SK-N-SH treated with all-trans-retinoic acid at 6 μM for 48 hours (cell line): ENCODE results near the gene PCBP1.

Source experiments
- ATAC-seq: fragments of 200-7000 bp; cut with Tn5 transposase; 3 replicates; pipeline ENCODE4 v1.9.1; 2020; ENCODE audit warnings: mild to moderate bottlenecking, moderate library complexity
- BACH2 ChIP-seq: fragments of 250-450 bp; sonication (Bioruptor Pico); IDR thresholded peaks from 2 replicates; pipeline ENCODE4 v1.9.0; 2021; ENCODE audit warnings: mild to moderate bottlenecking, borderline replicate concordance
- CREB5 ChIP-seq: fragments of 250-450 bp; sonication (Bioruptor Pico); IDR thresholded peaks from 2 replicates; pipeline ENCODE4 v1.5.1; 2020; ENCODE audit warnings: low read depth, mild to moderate bottlenecking, moderate library complexity
- CSDC2 ChIP-seq: fragments of 250-450 bp; sonication (Bioruptor Pico); IDR thresholded peaks from 2 replicates; pipeline ENCODE4 v1.5.0; 2020; ENCODE audit warnings: mild to moderate bottlenecking, moderate library complexity
- CSRNP3 ChIP-seq: fragments of 250-450 bp; sonication (Bioruptor Pico); IDR thresholded peaks from 2 replicates; pipeline ENCODE4 v1.5.1; 2021; ENCODE audit warnings: mild to moderate bottlenecking, moderate library complexity
- GLIS3 ChIP-seq: fragments of 250-450 bp; sonication (Bioruptor Pico); IDR thresholded peaks from 2 replicates; pipeline ENCODE4 v1.5.0; 2020; ENCODE audit warnings: mild to moderate bottlenecking, moderate library complexity
- ISL1 ChIP-seq: fragments of 250-450 bp; sonication (Bioruptor Pico); IDR thresholded peaks from 2 replicates; pipeline ENCODE4 v2.1.2; 2022; ENCODE audit warnings: mild to moderate bottlenecking, moderate library complexity
- OSR1 ChIP-seq: fragments of 250-450 bp; sonication (Bioruptor Pico); IDR thresholded peaks from 2 replicates; pipeline ENCODE4 v1.8.0; 2022; ENCODE audit warnings: moderate library complexity, mild to moderate bottlenecking, inconsistent platforms
- PATZ1 ChIP-seq: fragments of 250-450 bp; sonication (Bioruptor Pico); IDR thresholded peaks from 2 replicates; pipeline ENCODE4 v1.8.0; 2020; ENCODE audit warnings: mild to moderate bottlenecking, moderate library complexity, borderline replicate concordance
- POU6F1 ChIP-seq: fragments of 250-450 bp; sonication (Bioruptor Pico); IDR thresholded peaks from 2 replicates; pipeline ENCODE4 v1.8.0; 2021; ENCODE audit warnings: low read depth, mild to moderate bottlenecking, moderate library complexity, borderline replicate concordance
- PPARA ChIP-seq: fragments of 250-450 bp; sonication (Bioruptor Pico); IDR thresholded peaks from 2 replicates; pipeline ENCODE4 v1.5.0; 2020; ENCODE audit warnings: mild to moderate bottlenecking, borderline replicate concordance
- RARB ChIP-seq: fragments of 250-450 bp; sonication (Bioruptor Pico); IDR thresholded peaks from 2 replicates; pipeline ENCODE4 v1.8.0; 2021; ENCODE audit warnings: mild to moderate bottlenecking, moderate library complexity
- SNAI2 ChIP-seq: fragments of 250-450 bp; sonication (Bioruptor Pico); IDR thresholded peaks from 2 replicates; pipeline ENCODE4 v1.5.0; 2020; ENCODE audit warnings: mild to moderate bottlenecking, moderate library complexity
- TCF4 ChIP-seq: fragments of 250-450 bp; sonication (Bioruptor Pico); IDR thresholded peaks from 2 replicates; pipeline ENCODE4 v1.8.0; 2021; ENCODE audit warnings: mild to moderate bottlenecking, moderate library complexity, borderline replicate concordance
- TSHZ2 ChIP-seq: fragments of 250-450 bp; sonication (Bioruptor Pico); IDR thresholded peaks from 2 replicates; pipeline ENCODE4 v1.5.0; 2020; ENCODE audit warnings: mild to moderate bottlenecking, moderate library complexity
- ZFP3 ChIP-seq: fragments of 250-450 bp; sonication (Bioruptor Pico); IDR thresholded peaks from 2 replicates; pipeline ENCODE4 v1.5.0; 2020; ENCODE audit warnings: mild to moderate bottlenecking, moderate library complexity
- ZNF70 ChIP-seq: fragments of 450-650 bp; formaldehyde crosslinking; IDR thresholded peaks from 2 replicates; pipeline ENCODE4 v1.5.0; 2020; ENCODE audit warnings: mild to moderate bottlenecking, moderate library complexity

The PCBP1 gene

GRCh38 chr2:70078384-70078783 lies 8.9 kb upstream of the PCBP1 start:
- TF ChIP-seq CSRNP3 (no peak), POU6F1 (CRISPR knock-in tag) (no peak), TSHZ2 (CRISPR knock-in tag) (no peak), ZFP3 (CRISPR knock-in tag) (no peak), GLIS3 (CRISPR knock-in tag) (no peak), BACH2 (CRISPR knock-in tag) (no peak), ISL1 (CRISPR knock-in tag) (no peak), RARB (CRISPR knock-in tag) (no peak)
- ATAC-seq = no peak

- no peak for ATAC-seq
- no peak for TF ChIP-seq CREB5 (CRISPR knock-in tag)
- no peak for TF ChIP-seq SNAI2 (CRISPR knock-in tag)
- TF ChIP-seq CSRNP3 = no peak
- no peak for TF ChIP-seq PPARA (CRISPR knock-in tag)
- no peak for TF ChIP-seq TSHZ2 (CRISPR knock-in tag)
- no peak for TF ChIP-seq TCF4 (CRISPR knock-in tag)
- TF ChIP-seq GLIS3 (CRISPR knock-in tag) = no peak
- TF ChIP-seq PATZ1 = no peak
- no peak for TF ChIP-seq OSR1
- no peak for TF ChIP-seq ZNF70
- no peak for TF ChIP-seq CSDC2 (CRISPR knock-in tag)
- TF ChIP-seq ISL1 (CRISPR knock-in tag) = no peak
These were observed 6.6 kb upstream of the PCBP1 start for GRCh38 chr2:70080610-70081200.
